Ovary (tissue), 9 donors: ENCODE measurements around the gene BARHL1. TPM values are rescaled to one million over a fixed set of nuclear protein-coding genes. Genes with fewer than 3 reads are reported as not detected.

Source experiments
- DNase-seq, 5 donors: peaks; one replicate each; pipeline ENCODE4 v3.0.0-alpha.2; 2019 to 2020
- H3K27ac ChIP-seq, 2 donors: fragments of 200-600 bp; one replicate each; pipeline versions ENCODE4 v1.5.1 to v1.8.0; 2019 to 2022
- H3K27me3 ChIP-seq: fragments of 200-600 bp; one replicate; pipeline ENCODE4 v1.8.0; 2022
- H3K36me3 ChIP-seq: fragments of 200-600 bp; sonication (generic); one replicate; pipeline ENCODE4 v1.5.1; 2019
- H3K4me1 ChIP-seq: one replicate; pipeline ENCODE4 v1.8.1; 2013; ENCODE audit warnings: mild to moderate bottlenecking, moderate library complexity; ENCODE audit not compliant: insufficient read depth
- H3K4me3 ChIP-seq: fragments of 200-600 bp; sonication (generic); one replicate; pipeline ENCODE4 v1.5.1; 2017
- H3K9me3 ChIP-seq, 2 donors: fragments of 200-600 bp in 1 of 2; sonication (generic) in 1 of 2; one replicate each; pipeline versions ENCODE4 v1.5.1 to v1.8.1; 2013 to 2019; ENCODE audit warnings: mild to moderate bottlenecking in 1 of 2, moderate library complexity in 1 of 2
- CTCF ChIP-seq, 3 donors: fragments of 450-650 bp in 2 of 3; fragments of 200-600 bp in 1 of 3; IDR thresholded peaks; one replicate each; pipeline versions ENCODE4 v1.5.1 to v1.8.0; 2016 to 2022; ENCODE audit warnings: antibody characterized with exemption in 3 of 3, mild to moderate bottlenecking in 1 of 3
- EP300 ChIP-seq: sonication (generic); formaldehyde crosslinking; IDR thresholded peaks from one replicate; pipeline ENCODE4 v1.6.1; 2017; ENCODE audit warnings: antibody characterized with exemption
- POLR2A ChIP-seq: fragments of 450-650 bp; IDR thresholded peaks from one replicate; pipeline ENCODE4 v1.6.1; 2017; ENCODE audit warnings: antibody characterized with exemption, mild to moderate bottlenecking, moderate library complexity
- WGBS, 3 donors: extraction: QIAGEN DNeasy Blood & Tissue Kit in 1 of 3; methylation state at CpG; one replicate each; pipeline versions ENCODE4 v1.1.5 to v1.1.7; 2013 to 2017; 5-methylcytosine and 5-hydroxymethylcytosine counted together
- intact Hi-C, 4 donors: fragments of 100-400 bp; cut with DNase I; formaldehyde crosslinking; loops; one replicate each; pipeline versions ENCODE4 v1.11.0 to v1.15.1; 2022 to 2023
- polyA plus RNA-seq, 2 donors: library from polyadenylated mRNA; stranded (reverse); fragments of 200-250 nt in 1 of 2; fragments of 350-450 nt in 1 of 2; fragmentation: Illumina TruSeq in 1 of 2; extraction: RNeasy Lipid Tissue Mini Kit (QIAGEN cat#74804) in 1 of 2; gene quantifications; one replicate each; pipeline ENCODE4 v1.2.3, GENCODE V29; 2013 to 2014
- total RNA-seq, 7 donors: library from RNA; depleted of rRNA in 2 of 7; stranded (reverse); fragments of >200 nt in 2 of 7; fragmentation: NEBNext Ultra II Directional in 3 of 7; extraction: Animal tissue kit (Norgen Biotek cat#: 25700) in 3 of 7; gene quantifications; one replicate each; pipeline versions ENCODE4 v1.1.0 to v1.2.4, GENCODE V29; 2016 to 2023
- donor health status: DM: no; HTN: no; CAD: no; lungs with moderate emphysema.
- donor health status: DM: no; HTN: no; CAD: no.
- donor health status: Bipolar disorder and iron deficiency.
- donor health status: DM: yes; HTN: yes; CAD: no.
- donor health status: DM: no; HTN: no; CAD: no.
- donor health status: DM: yes; HTN: yes; CAD: no.

BARHL1 gene
- total and polyA plus RNA-seq, 9 donors = not detected

- no peak for TF ChIP-seq POLR2A
- no peak for TF ChIP-seq EP300
- no peak for TF ChIP-seq CTCF (IDR thresholded peaks at IDR 0.05)
- peaks cover 5% of the 10 kb centered on the region for H3K4me1 ChIP-seq
- WGBS, 3 donors = 5 to 6% (median 6%) methylated on average over 8 of the region's 8 CpGs
- no peaks in the 10 kb centered on the region for H3K9me3 ChIP-seq
- no peak overlapping the region for H3K4me3 ChIP-seq
- peaks cover 13% of the 10 kb centered on the region for H3K27me3 ChIP-seq
- intact Hi-C loops = no loop called here
- no peaks in the 10 kb centered on the region for H3K36me3 ChIP-seq
- DNase-seq = no peak
- no peak overlapping the region for H3K27ac ChIP-seq
Measured at GRCh38 chr9:132583584-132584304, 1.3 kb downstream of the BARHL1 start.

GRCh38 chr9:132584601-132585560 lies 2.5 kb downstream of the BARHL1 start:
- intact Hi-C loops = no loop called here
- H3K4me1 ChIP-seq = peaks cover 5% of the 10 kb centered on the region
- no peak overlapping the region for H3K4me3 ChIP-seq
- WGBS, 3 donors = 10 to 12% (median 10%) methylated on average over 30 of the region's 30 CpGs
- no peaks in the 10 kb centered on the region for H3K36me3 ChIP-seq
- no peak for DNase-seq
- no peak for TF ChIP-seq EP300
- no peak for TF ChIP-seq POLR2A
- TF ChIP-seq CTCF (IDR thresholded peaks at IDR 0.05) = no peak
- no peak overlapping the region for H3K27ac ChIP-seq
- H3K9me3 ChIP-seq = no peaks in the 10 kb centered on the region
- H3K27me3 ChIP-seq = peaks cover 14% of the 10 kb centered on the region

GRCh38 chr9:132585954-132586829 lies 3.8 kb downstream of the BARHL1 start:
- no peaks in the 10 kb centered on the region for H3K9me3 ChIP-seq
- H3K4me3 ChIP-seq = no peak overlapping the region
- TF ChIP-seq POLR2A (no peak), EP300 (no peak), CTCF (IDR thresholded peaks at IDR 0.05) (no peak)
- H3K36me3 ChIP-seq = no peaks in the 10 kb centered on the region
- H3K4me1 ChIP-seq = peaks cover 5% of the 10 kb centered on the region
- no peak overlapping the region for H3K27ac ChIP-seq
- WGBS, 3 donors = 7 to 9% (median 7%) methylated on average over 42 of the region's 42 CpGs
- peaks cover 4% of the 10 kb centered on the region for H3K27me3 ChIP-seq
- intact Hi-C loops = no loop called here
- DNase-seq = no peak
